Lung (tissue), 12 donors: ENCODE results near the gene RIPK4. TPM values are rescaled to one million over a fixed set of nuclear protein-coding genes. Genes with fewer than 3 reads are reported as not detected.

ENCODE experiments used
- ATAC-seq: fragments of 200-7000 bp; cut with Tn5 transposase; one replicate; pipeline ENCODE4 v1.9.1; 2020; ENCODE audit warnings: moderate number of reproducible peaks; ENCODE audit not compliant: insufficient read depth, low FRiP score
- DNase-seq, 3 donors: peaks; one replicate each; pipeline ENCODE4 v3.0.0-alpha.2; 2013 to 2017
- H3K27ac ChIP-seq, 2 donors: one replicate each; pipeline ENCODE4 v1.5.1; 2013; ENCODE audit warnings: mild to moderate bottlenecking in 2 of 2, moderate library complexity in 2 of 2, control low read depth in 1 of 2, inconsistent platforms in 1 of 2, low read depth in 1 of 2, low read length in 1 of 2
- H3K27me3 ChIP-seq, 3 donors: one replicate each; pipeline ENCODE4 v1.5.1; 2013; ENCODE audit warnings: low read length in 2 of 3; ENCODE audit not compliant: control insufficient read depth in 3 of 3, insufficient read depth in 3 of 3
- H3K36me3 ChIP-seq, 4 donors: one replicate each; pipeline ENCODE4 v1.5.1; 2013; ENCODE audit warnings: low read length in 4 of 4, mild to moderate bottlenecking in 1 of 4, moderate library complexity in 1 of 4; ENCODE audit not compliant: control insufficient read depth in 4 of 4, insufficient read depth in 4 of 4
- H3K4me1 ChIP-seq, 5 donors: one replicate each; pipeline ENCODE4 v1.5.1; 2013; ENCODE audit warnings: low read length in 5 of 5, mild to moderate bottlenecking in 2 of 5, moderate library complexity in 1 of 5; ENCODE audit not compliant: control insufficient read depth in 5 of 5, insufficient read depth in 5 of 5
- H3K4me3 ChIP-seq: one replicate; pipeline ENCODE4 v1.5.1; 2013; ENCODE audit warnings: mild to moderate bottlenecking, control low read depth, moderate library complexity
- H3K9ac ChIP-seq, 2 donors: one replicate each; pipeline ENCODE4 v1.5.1; 2013; ENCODE audit warnings: low read length in 2 of 2, control low read depth in 1 of 2; ENCODE audit not compliant: insufficient read depth in 1 of 2
- H3K9me3 ChIP-seq, 4 donors: one replicate each; pipeline ENCODE4 v1.5.1; 2013; ENCODE audit warnings: low read length in 3 of 4, mild to moderate bottlenecking in 1 of 4, moderate library complexity in 1 of 4; ENCODE audit not compliant: control insufficient read depth in 4 of 4, insufficient read depth in 3 of 4
- CTCF ChIP-seq: IDR thresholded peaks from 2 replicates; pipeline ENCODE4 v1.5.1; 2012; ENCODE audit warnings: mild to moderate bottlenecking; ENCODE audit errors: control extremely low read depth, extremely low read depth
- WGBS, 2 donors: extraction: QIAGEN DNeasy Blood & Tissue Kit; methylation state at CpG; one replicate each; pipeline ENCODE4 v1.1.7; 2013; 5-methylcytosine and 5-hydroxymethylcytosine counted together
- polyA plus RNA-seq, 2 donors: library from polyadenylated mRNA; stranded (reverse); fragments of 200-250 nt; gene quantifications; one replicate each; pipeline ENCODE4 v1.2.1, GENCODE V29; 2013
- total RNA-seq, 2 donors: library from RNA; depleted of rRNA in 1 of 2; stranded (reverse); fragments of >200 nt in 1 of 2; gene quantifications; one replicate each; pipeline ENCODE4 v1.2.1, GENCODE V29; 2014 to 2021
- donor health status: control.
- donor health status: control.
- donor health status: Bipolar disorder and iron deficiency.
- donor health status: healthy.
- donor health status: DM: yes; HTN: yes; CAD: no.

The RIPK4 gene
- total and polyA plus RNA-seq, 4 donors = 5.0 to 21.6 (median 9.1) TPM

GRCh38 chr21:41812679-41813078 lies 45.8 kb upstream of the RIPK4 start:
- ATAC-seq = no peak
- H3K27ac ChIP-seq = no peak overlapping the region
- no peaks in the 10 kb centered on the region for H3K4me1 ChIP-seq
- peak overlapping the region in 1 of 2 donors; percentile 19 for H3K9ac ChIP-seq
- no peaks in the 10 kb centered on the region for H3K27me3 ChIP-seq
- H3K36me3 ChIP-seq = peaks cover 0 to 31% (median 7%) of the 10 kb centered on the region in 4 donors
- no peak overlapping the region for H3K4me3 ChIP-seq
- H3K9me3 ChIP-seq = no peaks in the 10 kb centered on the region
- no peak for DNase-seq
- 88 to 96% methylated on average over 13 of the region's 13 CpGs for WGBS, 2 donors
- no peak for TF ChIP-seq CTCF

- Histone ChIP-seq H3K27me3 (no peaks in the 10 kb centered on the region), H3K9me3 (no peaks in the 10 kb centered on the region), H3K9ac (no peak overlapping the region), H3K4me3 (no peak overlapping the region), H3K4me1 (no peaks in the 10 kb centered on the region), H3K27ac (no peak overlapping the region), H3K36me3 (peaks cover 0 to 31% (median 7%) of the 10 kb centered on the region in 4 donors)
- WGBS, 2 donors = 92 to 96% methylated on average over 13 of the region's 13 CpGs
- DNase-seq = no peak
- no peak for ATAC-seq
- TF ChIP-seq CTCF = no peak
These were observed 43.7 kb upstream of the RIPK4 start for GRCh38 chr21:41810597-41810932.

- H3K27ac ChIP-seq = no peak overlapping the region
- no peak for TF ChIP-seq CTCF
- no peaks in the 10 kb centered on the region for H3K4me1 ChIP-seq
- H3K9me3 ChIP-seq = no peaks in the 10 kb centered on the region
- no peak for DNase-seq
- H3K36me3 ChIP-seq = peaks cover 0 to 26% (median 7%) of the 10 kb centered on the region in 4 donors
- ATAC-seq = no peak
- H3K9ac ChIP-seq = no peak overlapping the region
- no peaks in the 10 kb centered on the region for H3K27me3 ChIP-seq
- 96 to 97% methylated on average over 34 of the region's 34 CpGs for WGBS, 2 donors
- H3K4me3 ChIP-seq = no peak overlapping the region
These were observed 43.2 kb upstream of the RIPK4 start for GRCh38 chr21:41809891-41810596.

GRCh38 chr21:41808846-41809245 lies 42.0 kb upstream of the RIPK4 start:
- TF ChIP-seq CTCF = no peak
- no peaks in the 10 kb centered on the region for H3K4me1 ChIP-seq
- 96% methylated on average over 22 of the region's 22 CpGs for WGBS, 2 donors
- H3K27ac ChIP-seq = no peak overlapping the region
- no peaks in the 10 kb centered on the region for H3K27me3 ChIP-seq
- no peak overlapping the region for H3K4me3 ChIP-seq
- no peak for ATAC-seq
- peaks cover 0 to 26% (median 7%) of the 10 kb centered on the region in 4 donors for H3K36me3 ChIP-seq
- no peak overlapping the region for H3K9ac ChIP-seq
- H3K9me3 ChIP-seq = no peaks in the 10 kb centered on the region
- no peak for DNase-seq
